Activated naive CD4-positive, alpha-beta T cell treated with anti-CD3 and anti-CD28 coated beads, Interleukin-2, amount 50 U/mL, for 72 hours (primary cell): ENCODE measurements around the gene TLL1. TPM values are rescaled to one million over a fixed set of nuclear protein-coding genes. Genes with fewer than 3 reads are reported as not detected.

ENCODE experiments used
- ATAC-seq, 2 donors: fragments of 150-1000 bp; cut with Tn5 transposase; 2 replicates each; pipeline ENCODE4 v1.10.0; 2021; ENCODE audit warnings: mild to moderate bottlenecking in 2 of 2, moderate library complexity in 2 of 2
- DNase-seq, 2 donors: peaks; one replicate each; pipeline ENCODE4 v3.0.0; 2021 to 2022; ENCODE audit warnings: low spot score in 2 of 2
- H3K27ac Mint-ChIP-seq, 2 donors: one replicate each; pipeline ENCODE4 v1.8.0; 2022; ENCODE audit warnings: mild to moderate bottlenecking in 2 of 2, mixed read lengths in 2 of 2
- H3K36me3 Mint-ChIP-seq, 2 donors: one replicate each; pipeline ENCODE4 v1.8.0; 2022; ENCODE audit warnings: mixed read lengths in 2 of 2
- H3K9me3 Mint-ChIP-seq, 2 donors: one replicate each; pipeline ENCODE4 v1.8.0; 2022; ENCODE audit warnings: mixed read lengths in 2 of 2
- total RNA-seq, 2 donors: library from RNA; stranded (reverse); gene quantifications; one replicate each; pipeline ENCODE4 v1.2.3, GENCODE V29; 2022

The TLL1 gene
- total RNA-seq, result not detected

GRCh38 chr4:165872461-165873297 lies at the start of gene TLL1:
Gene TLL1, plus strand, starts transcription at chr4:165873237. Its CDS starts 668 bp downstream, at chr4:165873905.
- H3K27ac Mint-ChIP-seq, result no peak within 1 kb of the TSS
- no peaks in the 10 kb centered on the region for H3K9me3 Mint-ChIP-seq
- peaks cover 0 to 9% of the 10 kb centered on the region in 2 donors for H3K36me3 Mint-ChIP-seq
- DNase-seq (no peak), ATAC-seq (no peak)

- no peaks in the 10 kb centered on the region for H3K36me3 Mint-ChIP-seq
- ATAC-seq (no peak), DNase-seq (no peak)
- H3K27ac Mint-ChIP-seq, result no peak overlapping the region
- peaks cover 4 to 10% of the 10 kb centered on the region in 2 donors for H3K9me3 Mint-ChIP-seq
These were observed 46.9 kb upstream of the TLL1 start for GRCh38 chr4:165826166-165826565.

- no peak for DNase-seq
- ATAC-seq, result no peak
- Mint-ChIP-seq H3K9me3 (peaks cover 4 to 13% of the 10 kb centered on the region in 2 donors), H3K36me3 (no peaks in the 10 kb centered on the region), H3K27ac (no peak overlapping the region)
These were observed 46.0 kb upstream of the TLL1 start for GRCh38 chr4:165827018-165827417.

GRCh38 chr4:165828928-165829327 lies 44.1 kb upstream of the TLL1 start:
- no peaks in the 10 kb centered on the region for H3K36me3 Mint-ChIP-seq
- DNase-seq, result no peak
- H3K9me3 Mint-ChIP-seq, result peaks cover 4 to 6% of the 10 kb centered on the region in 2 donors
- ATAC-seq, result no peak
- H3K27ac Mint-ChIP-seq, result no peak overlapping the region

- Mint-ChIP-seq H3K36me3 (no peaks in the 10 kb centered on the region), H3K27ac (no peak overlapping the region), H3K9me3 (peaks cover under 1 to 3% of the 10 kb centered on the region in 2 donors)
- ATAC-seq, result no peak
- no peak for DNase-seq
These were observed 38.9 kb upstream of the TLL1 start for GRCh38 chr4:165834116-165834515.

- ATAC-seq (no peak), DNase-seq (no peak)
- H3K9me3 Mint-ChIP-seq, result peaks cover 0 to 5% of the 10 kb centered on the region in 2 donors
- H3K27ac Mint-ChIP-seq, result no peak overlapping the region
- no peaks in the 10 kb centered on the region for H3K36me3 Mint-ChIP-seq
These were observed 34.5 kb upstream of the TLL1 start for GRCh38 chr4:165838575-165838974.

- DNase-seq (no peak), ATAC-seq (no peak)
- peaks cover 0 to 5% of the 10 kb centered on the region in 2 donors for H3K9me3 Mint-ChIP-seq
- no peaks in the 10 kb centered on the region for H3K36me3 Mint-ChIP-seq
- H3K27ac Mint-ChIP-seq, result no peak overlapping the region
These were observed 33.3 kb upstream of the TLL1 start for GRCh38 chr4:165839615-165840333.

- DNase-seq (no peak), ATAC-seq (no peak)
- H3K27ac Mint-ChIP-seq, result no peak overlapping the region
- H3K36me3 Mint-ChIP-seq, result no peaks in the 10 kb centered on the region
- H3K9me3 Mint-ChIP-seq, result peaks cover 0 to 5% of the 10 kb centered on the region in 2 donors
These were observed 30.4 kb upstream of the TLL1 start for GRCh38 chr4:165842684-165843083.

- H3K27ac Mint-ChIP-seq, result no peak overlapping the region
- peaks cover 0 to 5% of the 10 kb centered on the region in 2 donors for H3K9me3 Mint-ChIP-seq
- DNase-seq (no peak), ATAC-seq (no peak)
- H3K36me3 Mint-ChIP-seq, result no peaks in the 10 kb centered on the region
These were observed 28.9 kb upstream of the TLL1 start for GRCh38 chr4:165844161-165844560.

- Mint-ChIP-seq H3K36me3 (no peaks in the 10 kb centered on the region), H3K27ac (no peak overlapping the region)
- no peak for ATAC-seq
These were observed 21.8 kb upstream of the TLL1 start for GRCh38 chr4:165851256-165851655.

GRCh38 chr4:165855191-165855590 lies 17.8 kb upstream of the TLL1 start:
- ATAC-seq (no peak), DNase-seq (no peak)
- Mint-ChIP-seq H3K36me3 (no peaks in the 10 kb centered on the region), H3K9me3 (no peaks in the 10 kb centered on the region), H3K27ac (no peak overlapping the region)

More at GRCh38 chr4:165851256-165851655, 21.8 kb upstream of the TLL1 start:
- H3K9me3 Mint-ChIP-seq, result no peaks in the 10 kb centered on the region
- DNase-seq, result no peak

- no peak overlapping the region for H3K27ac Mint-ChIP-seq
These were observed 11.7 kb upstream of the TLL1 start for GRCh38 chr4:165861363-165861762.

GRCh38 chr4:165864271-165864670 lies 8.8 kb upstream of the TLL1 start:
- ATAC-seq, result no peak
- no peaks in the 10 kb centered on the region for H3K36me3 Mint-ChIP-seq
- no peaks in the 10 kb centered on the region for H3K9me3 Mint-ChIP-seq
- DNase-seq, result no peak
- H3K27ac Mint-ChIP-seq, result no peak overlapping the region

More at GRCh38 chr4:165861363-165861762, 11.7 kb upstream of the TLL1 start:
- Mint-ChIP-seq H3K36me3 (no peaks in the 10 kb centered on the region), H3K9me3 (no peaks in the 10 kb centered on the region)
- ATAC-seq (no peak), DNase-seq (no peak)

- no peaks in the 10 kb centered on the region for H3K36me3 Mint-ChIP-seq
- ATAC-seq (no peak), DNase-seq (no peak)
- no peak overlapping the region for H3K27ac Mint-ChIP-seq
- no peaks in the 10 kb centered on the region for H3K9me3 Mint-ChIP-seq
These were observed 6.9 kb upstream of the TLL1 start for GRCh38 chr4:165866019-165866650.

GRCh38 chr4:165867961-165868360 lies 5.1 kb upstream of the TLL1 start:
- Mint-ChIP-seq H3K27ac (no peak overlapping the region), H3K36me3 (peaks cover 0 to 5% of the 10 kb centered on the region in 2 donors), H3K9me3 (no peaks in the 10 kb centered on the region)
- no peak for DNase-seq
- no peak for ATAC-seq

GRCh38 chr4:165873298-165874071 lies 448 bp downstream of the TLL1 start:
- Mint-ChIP-seq H3K9me3 (no peaks in the 10 kb centered on the region), H3K27ac (no peak overlapping the region), H3K36me3 (peaks cover 0 to 9% of the 10 kb centered on the region in 2 donors)
- DNase-seq, result peak in 1 of 2 donors; percentile 3
- ATAC-seq, result peak in 1 of 2 donors; percentile 49
